GM18519 (cell line): ENCODE data around the gene WDR86.
A peak's percentile ranks its signal among the peaks of the same experiment; 100 is the strongest.

Experiments
- ATAC-seq: cut with Tn5 transposase; IDR thresholded peaks from one replicate; pipeline ENCODE4 v1.9.1; 2021; ENCODE audit warnings: mild to moderate bottlenecking, moderate library complexity; ENCODE audit not compliant: unreplicated experiment, low FRiP score

WDR86 gene

GRCh38 chr7:151363182-151363581 is 46.7 kb downstream of the WDR86 start:
- ATAC-seq = no peak

- ATAC-seq = no peak
These were observed 48.5 kb downstream of the WDR86 start for GRCh38 chr7:151361193-151361959.

- no peak for ATAC-seq
These were observed 57.3 kb downstream of the WDR86 start for GRCh38 chr7:151352512-151352911.

GRCh38 chr7:151351967-151352366 is 57.9 kb downstream of the WDR86 start:
- no peak for ATAC-seq

GRCh38 chr7:151351027-151351426 is 58.8 kb downstream of the WDR86 start:
- ATAC-seq = no peak

- peak; percentile 10 for ATAC-seq
These were observed 60.4 kb downstream of the WDR86 start for GRCh38 chr7:151349507-151349853.

GRCh38 chr7:151348970-151349369 is 60.9 kb downstream of the WDR86 start:
- ATAC-seq = no peak

- no peak for ATAC-seq
These were observed 62.6 kb downstream of the WDR86 start for GRCh38 chr7:151347200-151347599.

- ATAC-seq = no peak
These were observed 63.4 kb downstream of the WDR86 start for GRCh38 chr7:151346470-151346769.

GRCh38 chr7:151345576-151346469 is 64.0 kb downstream of the WDR86 start:
- ATAC-seq = no peak

- no peak for ATAC-seq
These were observed 66.3 kb downstream of the WDR86 start for GRCh38 chr7:151343516-151343915.

GRCh38 chr7:151342811-151343210 is 67.0 kb downstream of the WDR86 start:
- ATAC-seq = no peak

- peak; percentile 48 for ATAC-seq
These were observed 67.7 kb downstream of the WDR86 start for GRCh38 chr7:151342102-151342646.

- ATAC-seq = peak; percentile 30
These were observed 68.3 kb downstream of the WDR86 start, which contains the start of gene NUB1 for GRCh38 chr7:151341357-151342101. Gene NUB1, plus strand, starts transcription at chr7:151341812. Its CDS starts 3,538 bp downstream, at chr7:151345350.

- ATAC-seq = no peak
These were observed 69.0 kb downstream of the WDR86 start for GRCh38 chr7:151340794-151341356.

- ATAC-seq = peak; percentile 38
These were observed 70.0 kb downstream of the WDR86 start for GRCh38 chr7:151339651-151340382.

- no peak for ATAC-seq
These were observed 71.0 kb downstream of the WDR86 start for GRCh38 chr7:151338809-151339208.

GRCh38 chr7:151337346-151337745 is 72.5 kb downstream of the WDR86 start:
- ATAC-seq = no peak

- ATAC-seq = no peak
These were observed 73.7 kb downstream of the WDR86 start for GRCh38 chr7:151336027-151336708.
